HEK293 (cell line): ENCODE results near the gene TLE2.

Experiments used
- ATF2 ChIP-seq: fragments of 450-650 bp; formaldehyde crosslinking; IDR thresholded peaks from 2 replicates; pipeline ENCODE4 v1.5.1; 2016; ENCODE audit warnings: missing biosample characterization, missing genetic modification characterization, low read depth
- BCL6B ChIP-seq: fragments of 450-650 bp; formaldehyde crosslinking; IDR thresholded peaks from 2 replicates; pipeline ENCODE4 v1.5.1; 2017; ENCODE audit warnings: missing biosample characterization, missing genetic modification characterization
- GLIS2 ChIP-seq: fragments of 450-650 bp; formaldehyde crosslinking; IDR thresholded peaks from 2 replicates; pipeline ENCODE4 v1.5.1; 2016; ENCODE audit warnings: missing biosample characterization, missing genetic modification characterization
- IKZF3 ChIP-seq: fragments of 450-650 bp; IDR thresholded peaks from 2 replicates; pipeline ENCODE4 v1.5.0; 2018; ENCODE audit warnings: missing biosample characterization, mild to moderate bottlenecking, missing genetic modification characterization, moderate library complexity
- PRDM4 ChIP-seq: fragments of 450-650 bp; formaldehyde crosslinking; IDR thresholded peaks from 2 replicates; pipeline ENCODE4 v1.5.1; 2017; ENCODE audit warnings: missing biosample characterization, missing genetic modification characterization
- SP2 ChIP-seq: fragments of 450-650 bp; formaldehyde crosslinking; IDR thresholded peaks from 2 replicates; pipeline ENCODE4 v1.5.1; 2016; ENCODE audit warnings: missing biosample characterization, missing genetic modification characterization
- SP3 ChIP-seq: fragments of 450-650 bp; formaldehyde crosslinking; IDR thresholded peaks from 2 replicates; pipeline ENCODE4 v1.5.1; 2016; ENCODE audit warnings: missing biosample characterization, missing genetic modification characterization
- TCF7L2 ChIP-seq: IDR thresholded peaks from 2 replicates; pipeline ENCODE4 v1.6.1; 2011; ENCODE audit warnings: low read depth, mild to moderate bottlenecking, inconsistent platforms, low read length, moderate library complexity, borderline replicate concordance
- ZBTB11 ChIP-seq: fragments of 450-650 bp; formaldehyde crosslinking; conservative IDR thresholded peaks from 2 replicates; pipeline ENCODE4 v1.5.1; 2016; ENCODE audit warnings: low read depth, missing biosample characterization, missing genetic modification characterization
- ZNF26 ChIP-seq: fragments of 450-650 bp; formaldehyde crosslinking; IDR thresholded peaks from 2 replicates; pipeline ENCODE4 v1.5.1; 2016; ENCODE audit warnings: missing biosample characterization, missing genetic modification characterization
- ZNF280C ChIP-seq: fragments of 450-650 bp; formaldehyde crosslinking; IDR thresholded peaks from 2 replicates; pipeline ENCODE4 v1.5.1; 2016; ENCODE audit warnings: missing biosample characterization, missing genetic modification characterization
- ZNF341 ChIP-seq: fragments of 450-650 bp; formaldehyde crosslinking; IDR thresholded peaks from 2 replicates; pipeline ENCODE4; 2016; ENCODE audit warnings: low read depth, missing biosample characterization, missing genetic modification characterization
- ZNF354C ChIP-seq: fragments of 450-650 bp; formaldehyde crosslinking; IDR thresholded peaks from 2 replicates; pipeline ENCODE4 v1.5.1; 2016; ENCODE audit warnings: missing biosample characterization, missing genetic modification characterization, low read depth, borderline replicate concordance
- ZNF416 ChIP-seq: fragments of 450-650 bp; formaldehyde crosslinking; IDR thresholded peaks from 2 replicates; pipeline ENCODE4 v1.5.1; 2016; ENCODE audit warnings: missing biosample characterization, missing genetic modification characterization
- ZNF488 ChIP-seq: fragments of 450-650 bp; formaldehyde crosslinking; IDR thresholded peaks from 2 replicates; pipeline ENCODE4 v1.5.1; 2016; ENCODE audit warnings: missing biosample characterization, missing genetic modification characterization
- ZNF501 ChIP-seq: fragments of 450-650 bp; formaldehyde crosslinking; IDR thresholded peaks from 2 replicates; pipeline ENCODE4 v1.5.1; 2016; ENCODE audit warnings: missing biosample characterization, missing genetic modification characterization
- ZNF561 ChIP-seq: fragments of 450-650 bp; IDR thresholded peaks from 2 replicates; pipeline ENCODE4 v1.5.1; 2018; ENCODE audit warnings: missing biosample characterization, missing genetic modification characterization, borderline replicate concordance
- ZNF692 ChIP-seq: fragments of 450-650 bp; formaldehyde crosslinking; IDR thresholded peaks from 2 replicates; pipeline ENCODE4 v1.5.1; 2016; ENCODE audit warnings: missing biosample characterization, missing genetic modification characterization
- ZSCAN30 ChIP-seq: fragments of 450-650 bp; IDR thresholded peaks from 2 replicates; pipeline ENCODE4 v1.5.1; 2018; ENCODE audit warnings: missing biosample characterization, mild to moderate bottlenecking, missing genetic modification characterization, moderate library complexity
- ZXDB ChIP-seq: fragments of 450-650 bp; formaldehyde crosslinking; IDR thresholded peaks from 2 replicates; pipeline ENCODE4 v1.5.1; 2016; ENCODE audit warnings: missing biosample characterization, missing genetic modification characterization

TLE2 gene

GRCh38 chr19:2984215-2984528 is 44.9 kb downstream of the TLE2 start (continued):
- TF ChIP-seq BCL6B (tag by site-specific recombination) (no peak), ZBTB11 (no peak), ZNF26 (tag by site-specific recombination) (no peak), ZNF561 (tag by site-specific recombination) (no peak), ZSCAN30 (tag by site-specific recombination) (no peak), IKZF3 (tag by site-specific recombination) (peak; percentile 93; the same call in 1 of the 2 replicates), ZNF488 (tag by site-specific recombination) (no peak; the same call in 1 of the 2 replicates), ATF2 (peak; percentile 61; the same call in 1 of the 2 replicates), ZNF341 (tag by site-specific recombination) (peak; percentile 70), ZNF501 (tag by site-specific recombination) (0 out of 2 replicates have a peak, but pooled peaks have one; percentile 0), ZNF692 (tag by site-specific recombination) (no peak), ZXDB (no peak; the same call in 1 of the 2 replicates), PRDM4 (no peak), SP3 (tag by site-specific recombination) (no peak; the same call in 1 of the 2 replicates), SP2 (tag by site-specific recombination) (no peak), GLIS2 (tag by site-specific recombination) (peak; percentile 18; the same call in 1 of the 2 replicates), TCF7L2 (no peak), ZNF354C (tag by site-specific recombination) (no peak), ZNF416 (tag by site-specific recombination) (no peak), ZNF280C (no peak)
